PC-9 (cell line): ENCODE results near the gene GAPDH. TPM values are rescaled to one million over a fixed set of nuclear protein-coding genes. Genes with fewer than 3 reads are reported as not detected.

Experiments used
- BruUV-seq: library from RNA; stranded (reverse); fragments of 400-500 nt; replicated peaks from 2 replicates; lab custom pipeline; 2021; lab: Mats Ljungman, UMichigan
- CTCF ChIA-PET: fragments of 300-600 bp; sonication (Branson Sonifier 250); formaldehyde crosslinking; loops from one replicate; lab custom pipeline; 2022; ENCODE audit warnings: antibody characterized with exemption; lab: Charles Lee
- POLR2A ChIA-PET: fragments of 300-600 bp; sonication (Branson Sonifier 250); formaldehyde crosslinking; loops from one replicate; lab custom pipeline; 2022; ENCODE audit warnings: antibody characterized with exemption; ENCODE audit not compliant: unreplicated experiment; lab: Charles Lee
- DNase-seq, 2 experiments: peaks; one replicate each; pipeline versions ENCODE4 v3.0.0 to v3.0.0-alpha.2; 2015 to 2022; ENCODE audit warnings: mixed read lengths in 1 of 2
- H2AFZ ChIP-seq: fragments of 200-600 bp; sonication (generic); 2 replicates; pipeline ENCODE4 v1.8.1; 2017; ENCODE audit warnings: antibody characterized with exemption
- H3F3A ChIP-seq: fragments of 200-600 bp; sonication (generic); 2 replicates; pipeline ENCODE4 v1.8.1; 2017; ENCODE audit warnings: antibody characterized with exemption, mild to moderate bottlenecking, low read depth; ENCODE audit not compliant: insufficient read depth
- H3K27ac ChIP-seq: fragments of 200-600 bp; sonication (generic); 2 replicates; pipeline ENCODE4 v1.6.1; 2016; ENCODE audit warnings: mixed run types
- H3K27me3 ChIP-seq: fragments of 200-600 bp; sonication (generic); 2 replicates; pipeline ENCODE4 v1.6.1; 2016; ENCODE audit warnings: low read depth, mixed run types; ENCODE audit not compliant: insufficient read depth
- H3K36me3 ChIP-seq: fragments of 200-600 bp; sonication (generic); 2 replicates; pipeline ENCODE4 v1.6.1; 2016; ENCODE audit warnings: low read depth, mixed run types
- H3K4me1 ChIP-seq: fragments of 200-600 bp; sonication (generic); replicated peaks from 2 replicates; pipeline ENCODE4 v1.6.1; 2016; ENCODE audit warnings: mixed run types; ENCODE audit not compliant: insufficient read depth
- H3K4me2 ChIP-seq: fragments of 200-600 bp; sonication (generic); 2 replicates; pipeline ENCODE4 v1.6.1; 2017; ENCODE audit warnings: mixed run types
- H3K4me3 ChIP-seq: fragments of 200-600 bp; sonication (generic); 2 replicates; pipeline ENCODE4 v1.6.1; 2016; ENCODE audit warnings: mixed run types
- H3K79me2 ChIP-seq: fragments of 200-600 bp; sonication (generic); 2 replicates; pipeline ENCODE4 v1.6.1; 2017; ENCODE audit warnings: low read depth, mixed run types
- H3K9me2 ChIP-seq: fragments of 200-600 bp; sonication (generic); 2 replicates; pipeline ENCODE4 v1.8.1; 2017; ENCODE audit warnings: mild to moderate bottlenecking; ENCODE audit not compliant: insufficient read depth
- H3K9me3 ChIP-seq: fragments of 200-600 bp; sonication (generic); 2 replicates; pipeline ENCODE4 v1.8.1; 2016; ENCODE audit warnings: low read depth; ENCODE audit not compliant: insufficient read depth
- H4K20me1 ChIP-seq: fragments of 200-600 bp; sonication (generic); 2 replicates; pipeline ENCODE4 v1.8.1; 2017; ENCODE audit not compliant: insufficient read depth
- CTCF ChIP-seq: fragments of 200-600 bp; sonication (generic); conservative IDR thresholded peaks from 2 replicates; pipeline ENCODE4 v1.6.1; 2017; ENCODE audit warnings: mixed run types, antibody characterized with exemption, mild to moderate bottlenecking, moderate library complexity
- EZH2 ChIP-seq: fragments of 200-600 bp; sonication (generic); IDR thresholded peaks from 2 replicates; pipeline ENCODE4 v1.8.0; 2017; ENCODE audit warnings: antibody characterized with exemption, low read depth
- intact Hi-C: fragments of 100-400 bp; cut with micrococcal nuclease; formaldehyde crosslinking; loops from one replicate; pipeline ENCODE4 v1.10.0; 2022; ENCODE audit not compliant: unreplicated experiment
- total RNA-seq: library from RNA; stranded (reverse); gene quantifications from 2 replicates; pipeline ENCODE4 v1.2.3, GENCODE V29; 2021

The GAPDH gene
- total RNA-seq, 1 experiment from 2014 or later, result 8,169 TPM

GRCh38 chr12:6532927-6533652 lies 1.2 kb upstream of the GAPDH start:
- Histone ChIP-seq H3K4me2 (peak overlapping the region; percentile 96), H3K9me2 (no peaks in the 10 kb centered on the region), H3K27me3 (no peaks in the 10 kb centered on the region), H2AFZ (peak overlapping the region; percentile 77), H3K4me3 (peak overlapping the region; percentile 97), H3K79me2 (peaks cover 67% of the 10 kb centered on the region), H3K27ac (peak overlapping the region; percentile 83), H3K36me3 (peaks cover 52% of the 10 kb centered on the region), H3F3A (peaks cover 92% of the 10 kb centered on the region), H3K9me3 (no peaks in the 10 kb centered on the region), H4K20me1 (peaks cover 34% of the 10 kb centered on the region), H3K4me1 (peaks cover 64% of the 10 kb centered on the region)
- intact Hi-C loops, result loop anchor here (1.0 to 10.0 kb wide), 9 partner anchors 7 to 548 kb away; partner anchors contain the start of gene MRPL51
- ChIA-PET POLR2A (interaction anchor here (0.5 to 1.6 kb wide), 18 partner anchors 62 to 536 kb away, joined by 3 to 18 read pairs (median 4); partner anchors contain the start of genes LTBR, PTMS, VAMP1 and ZNF384), CTCF (interaction anchor here (0.6 to 1.0 kb wide), 3 partner anchors 72 to 544 kb away, joined by 3 read pairs; no protein-coding TSS in a partner anchor)
- peak; percentile 78 to 87 for DNase-seq
- TF ChIP-seq EZH2 (no peak), CTCF (no peak)
- no TSS peak for BruUV-seq

GRCh38 chr12:6533653-6533922 lies 729 bp upstream of the GAPDH start:
- BruUV-seq, result no TSS peak
- ChIA-PET POLR2A (interaction anchor here (0.5 to 1.1 kb wide), 35 partner anchors 8 to 836 kb away, joined by 3 to 58 read pairs (median 12); partner anchors contain the start of genes LTBR, NOP2 and ZNF384), CTCF (interaction anchor here (0.6 to 0.9 kb wide), 2 partner anchors 33 to 157 kb away, joined by 4 to 19 read pairs; no protein-coding TSS in a partner anchor)
- H3K4me3 ChIP-seq, result peak overlapping the region; percentile 97
- H3K27me3 ChIP-seq, result no peaks in the 10 kb centered on the region
- no peaks in the 10 kb centered on the region for H3K9me3 ChIP-seq
- no peak for DNase-seq
- H3K36me3 ChIP-seq, result peaks cover 53% of the 10 kb centered on the region
- peaks cover 67% of the 10 kb centered on the region for H3K79me2 ChIP-seq
- H3K4me2 ChIP-seq, result peak overlapping the region; percentile 96
- peaks cover 59% of the 10 kb centered on the region for H3K4me1 ChIP-seq
- H2AFZ ChIP-seq, result peak overlapping the region; percentile 77
- H4K20me1 ChIP-seq, result peaks cover 39% of the 10 kb centered on the region
- peaks cover 92% of the 10 kb centered on the region for H3F3A ChIP-seq
- no peaks in the 10 kb centered on the region for H3K9me2 ChIP-seq
- intact Hi-C loops, result loop anchor here (1.0 to 10.0 kb wide), 6 partner anchors 79 to 549 kb away; no protein-coding TSS in a partner anchor
- TF ChIP-seq EZH2 (no peak), CTCF (no peak)
- H3K27ac ChIP-seq, result peak overlapping the region; percentile 83

- Histone ChIP-seq H3K9me2 (no peaks in the 10 kb centered on the region), H3K27ac (peak overlapping the region; percentile 83), H4K20me1 (peaks cover 45% of the 10 kb centered on the region), H2AFZ (no peak overlapping the region), H3K9me3 (no peaks in the 10 kb centered on the region), H3F3A (peaks cover 93% of the 10 kb centered on the region), H3K4me1 (peaks cover 51% of the 10 kb centered on the region), H3K4me3 (peak overlapping the region; percentile 97), H3K79me2 (peaks cover 65% of the 10 kb centered on the region), H3K27me3 (no peaks in the 10 kb centered on the region), H3K36me3 (peaks cover 51% of the 10 kb centered on the region), H3K4me2 (peak overlapping the region; percentile 96)
- BruUV-seq, result no TSS peak
- CTCF ChIA-PET, result interaction anchor here (0.7 to 0.9 kb wide), 2 partner anchors 32 to 338 kb away, joined by 4 read pairs; no protein-coding TSS in a partner anchor
- POLR2A ChIA-PET, result interaction anchor here (0.6 to 1.1 kb wide), 8 partner anchors 22 to 317 kb away, joined by 3 to 33 read pairs (median 13); partner anchors contain the start of genes LTBR, NOP2 and ZNF384
- intact Hi-C loops, result loop anchor here (1.0 to 10.0 kb wide), 5 partner anchors 64 to 550 kb away; partner anchors contain the start of gene VAMP1
- TF ChIP-seq EZH2, result no peak
- TF ChIP-seq CTCF, result no peak
- DNase-seq, result no peak
These were observed 303 bp downstream of the GAPDH start for GRCh38 chr12:6534695-6534944.
